Suppressor macrophage (primary cell): ENCODE measurements around the gene C1GALT1C1.
"Not testable (repeated sequence)": the region's sequence is repeated elsewhere in the genome, so short reads cannot be mapped to it uniquely, and the experiment has no call there.

Experiments used
- DNase-seq, 4 experiments: peaks; one replicate each; pipeline ENCODE4 v3.0.0-alpha.2; 2020 to 2022
- total RNA-seq, 17 experiments: gene quantifications; one replicate each; lab custom pipeline; 2026; ENCODE audit warnings: mixed read lengths in 6 of 17, inconsistent platforms in 3 of 17; lab: John Stamatoyannopoulos, UW

The C1GALT1C1 gene
- 23.6 to 42.3 (median 30.1) reads per million in 17 experiments for total RNA-seq

- peak; percentile 94 to 96 (median 95) for DNase-seq
Observed at GRCh38 chrX:120629667-120630537, at the start of gene C1GALT1C1. C1GALT1C1 (minus strand) TSS chrX:120630054; CDS start chrX:120627166, 2,888 bp downstream.

GRCh38 chrX:120677004-120677652 is 47.3 kb upstream of the C1GALT1C1 start:
- DNase-seq, result peak in 2 of 4 experiments; percentile 19 to 36

GRCh38 chrX:120672841-120673530 is 43.1 kb upstream of the C1GALT1C1 start:
- no peak for DNase-seq

GRCh38 chrX:120672389-120672788 is 42.5 kb upstream of the C1GALT1C1 start:
- DNase-seq, result peak in 1 of 4 experiments; percentile 3

GRCh38 chrX:120671963-120672362 is 42.1 kb upstream of the C1GALT1C1 start:
- no peak for DNase-seq

GRCh38 chrX:120668357-120668756 is 38.5 kb upstream of the C1GALT1C1 start:
- DNase-seq, result no peak

- not testable (repeated sequence) for DNase-seq
Observed at GRCh38 chrX:120664535-120664934, 34.7 kb upstream of the C1GALT1C1 start.

GRCh38 chrX:120664081-120664480 is 34.2 kb upstream of the C1GALT1C1 start:
- peak in 3 of 4 experiments; percentile 4 to 47 (median 35) for DNase-seq

GRCh38 chrX:120662662-120663061 is 32.8 kb upstream of the C1GALT1C1 start:
- DNase-seq, result no peak

- DNase-seq, result no peak
Observed at GRCh38 chrX:120660637-120661036, 30.8 kb upstream of the C1GALT1C1 start.

GRCh38 chrX:120653000-120653399 is 23.1 kb upstream of the C1GALT1C1 start:
- no peak for DNase-seq

GRCh38 chrX:120652256-120652655 is 22.4 kb upstream of the C1GALT1C1 start:
- not testable (repeated sequence) for DNase-seq

GRCh38 chrX:120647127-120647526 is 17.3 kb upstream of the C1GALT1C1 start:
- DNase-seq, result no peak

GRCh38 chrX:120642871-120643270 is 13.0 kb upstream of the C1GALT1C1 start:
- no peak for DNase-seq

- DNase-seq, result no peak
Observed at GRCh38 chrX:120638619-120639018, 8.8 kb upstream of the C1GALT1C1 start.

- DNase-seq, result no peak
Observed at GRCh38 chrX:120625371-120625770, 4.5 kb downstream of the C1GALT1C1 start.

- DNase-seq, result peak in 1 of 4 experiments; percentile 0
Observed at GRCh38 chrX:120617996-120618630, 11.7 kb downstream of the C1GALT1C1 start.

- no peak for DNase-seq
Observed at GRCh38 chrX:120614816-120615215, 15.0 kb downstream of the C1GALT1C1 start.

GRCh38 chrX:120612086-120612485 is 17.8 kb downstream of the C1GALT1C1 start:
- no peak for DNase-seq

GRCh38 chrX:120604361-120604782 is 25.5 kb downstream of the C1GALT1C1 start:
- DNase-seq, result peak; percentile 36 to 70 (median 62)

GRCh38 chrX:120603707-120604360 is 26.0 kb downstream of the C1GALT1C1 start, which contains the start of gene MCTS1:
MCTS1 (plus strand) TSS chrX:120604101; CDS start chrX:120604237, 136 bp downstream.
- DNase-seq, result peak; percentile 80 to 93 (median 89)

- no peak for DNase-seq
Observed at GRCh38 chrX:120585702-120586101, 44.2 kb downstream of the C1GALT1C1 start.
